Measurements from ENCODE around the gene SARDH. TPM values are rescaled to one million over a fixed set of nuclear protein-coding genes. Genes with fewer than 3 reads are reported as not detected.

The SARDH gene
- total and polyA plus RNA-seq, 2 donors (not counting 1 experiment from before 2014, with no cell fraction given): 2.5 to 4.8 TPM

GRCh38 chr9:133659516-133659915 is 78.6 kb downstream of the SARDH start:
- Histone ChIP-seq H3K27me3 (ENCODE audit: control insufficient read depth, insufficient read depth, low read length) (no peaks in the 10 kb centered on the region), H3K4me2 (ENCODE audit: extremely low read depth, insufficient read depth, low read length) (no peak overlapping the region), H2AFZ (ENCODE audit: low read length) (no peak overlapping the region), H4K20me1 (ENCODE audit: control insufficient read depth, extremely low read depth, insufficient read depth, low read length) (no peaks in the 10 kb centered on the region), H3K79me2 (ENCODE audit: control insufficient read depth, insufficient read depth, low read length) (no peaks in the 10 kb centered on the region), H3K4me3 (replicated peaks in 1 of 4; ENCODE audit: control extremely low read depth in 1 of 4, insufficient read depth in 1 of 4, low read depth in 3 of 4, low read length in 4 of 4) (no peak overlapping the region), H3K9me3 (ENCODE audit: control insufficient read depth, insufficient read depth, low read depth, low read length) (no peaks in the 10 kb centered on the region), H3K9ac (ENCODE audit: insufficient read depth, low read length) (no peak overlapping the region), H3K36me3 (ENCODE audit: control insufficient read depth, insufficient read depth, low read length) (no peaks in the 10 kb centered on the region), H3K27ac (ENCODE audit: insufficient read depth, low read length) (no peak overlapping the region), H3K4me1 (ENCODE audit: control insufficient read depth, extremely low read depth, insufficient read depth, low read length) (no peaks in the 10 kb centered on the region)
- DNase-seq (ENCODE audit: low read depth in 2 of 2): no peak
- TF ChIP-seq EZH2 (IDR thresholded peaks at IDR 0.05; ENCODE audit: low read length, missing control alignments): no peak
- TF ChIP-seq, protein P1, sequence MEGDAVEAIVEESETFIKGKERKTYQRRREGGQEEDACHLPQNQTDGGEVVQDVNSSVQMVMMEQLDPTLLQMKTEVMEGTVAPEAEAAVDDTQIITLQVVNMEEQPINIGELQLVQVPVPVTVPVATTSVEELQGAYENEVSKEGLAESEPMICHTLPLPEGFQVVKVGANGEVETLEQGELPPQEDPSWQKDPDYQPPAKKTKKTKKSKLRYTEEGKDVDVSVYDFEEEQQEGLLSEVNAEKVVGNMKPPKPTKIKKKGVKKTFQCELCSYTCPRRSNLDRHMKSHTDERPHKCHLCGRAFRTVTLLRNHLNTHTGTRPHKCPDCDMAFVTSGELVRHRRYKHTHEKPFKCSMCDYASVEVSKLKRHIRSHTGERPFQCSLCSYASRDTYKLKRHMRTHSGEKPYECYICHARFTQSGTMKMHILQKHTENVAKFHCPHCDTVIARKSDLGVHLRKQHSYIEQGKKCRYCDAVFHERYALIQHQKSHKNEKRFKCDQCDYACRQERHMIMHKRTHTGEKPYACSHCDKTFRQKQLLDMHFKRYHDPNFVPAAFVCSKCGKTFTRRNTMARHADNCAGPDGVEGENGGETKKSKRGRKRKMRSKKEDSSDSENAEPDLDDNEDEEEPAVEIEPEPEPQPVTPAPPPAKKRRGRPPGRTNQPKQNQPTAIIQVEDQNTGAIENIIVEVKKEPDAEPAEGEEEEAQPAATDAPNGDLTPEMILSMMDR (conservative IDR thresholded peaks at IDR 0.05 in 1 of 2, IDR thresholded peaks at IDR 0.05 in 1 of 2; ENCODE audit: low read depth in 1 of 2, low read length in 2 of 2): no peak

- Histone ChIP-seq H4K20me1 (ENCODE audit: control insufficient read depth, extremely low read depth, insufficient read depth, low read length) (no peaks in the 10 kb centered on the region), H3K9ac (ENCODE audit: insufficient read depth, low read length) (no peak overlapping the region), H3K27me3 (ENCODE audit: control insufficient read depth, insufficient read depth, low read length) (no peaks in the 10 kb centered on the region), H3K4me2 (ENCODE audit: extremely low read depth, insufficient read depth, low read length) (peak overlapping the region; percentile 20), H3K79me2 (ENCODE audit: control insufficient read depth, insufficient read depth, low read length) (no peaks in the 10 kb centered on the region), H3K36me3 (ENCODE audit: control insufficient read depth, insufficient read depth, low read length) (no peaks in the 10 kb centered on the region), H3K27ac (ENCODE audit: insufficient read depth, low read length) (no peak overlapping the region), H3K4me1 (ENCODE audit: control insufficient read depth, extremely low read depth, insufficient read depth, low read length) (no peaks in the 10 kb centered on the region), H3K9me3 (ENCODE audit: control insufficient read depth, insufficient read depth, low read depth, low read length) (no peaks in the 10 kb centered on the region), H3K4me3 (replicated peaks in 1 of 4; ENCODE audit: control extremely low read depth in 1 of 4, insufficient read depth in 1 of 4, low read depth in 3 of 4, low read length in 4 of 4) (peak overlapping the region in 1 of 4 experiments; percentile 11), H2AFZ (ENCODE audit: low read length) (no peak overlapping the region)
- peak; percentile 9 for TF ChIP-seq EZH2 (IDR thresholded peaks at IDR 0.05; ENCODE audit: low read length, missing control alignments)
- TF ChIP-seq, protein P1 (conservative IDR thresholded peaks at IDR 0.05 in 1 of 2, IDR thresholded peaks at IDR 0.05 in 1 of 2; ENCODE audit: low read depth in 1 of 2, low read length in 2 of 2): no peak
- peak; percentile 8 to 58 for DNase-seq (ENCODE audit: low read depth in 2 of 2)
Observed at GRCh38 chr9:133658442-133659431, 79.4 kb downstream of the SARDH start.

- no peaks in the 10 kb centered on the region for H3K9me3 ChIP-seq (ENCODE audit: control insufficient read depth, insufficient read depth, low read depth, low read length)
- H3K4me3 ChIP-seq (replicated peaks in 1 of 4; ENCODE audit: control extremely low read depth in 1 of 4, insufficient read depth in 1 of 4, low read depth in 3 of 4, low read length in 4 of 4): no peak overlapping the region
- H3K4me2 ChIP-seq (ENCODE audit: extremely low read depth, insufficient read depth, low read length): no peak overlapping the region
- H2AFZ ChIP-seq (ENCODE audit: low read length): no peak overlapping the region
- no peaks in the 10 kb centered on the region for H3K27me3 ChIP-seq (ENCODE audit: control insufficient read depth, insufficient read depth, low read length)
- no peak overlapping the region for H3K27ac ChIP-seq (ENCODE audit: insufficient read depth, low read length)
- no peaks in the 10 kb centered on the region for H3K79me2 ChIP-seq (ENCODE audit: control insufficient read depth, insufficient read depth, low read length)
- H4K20me1 ChIP-seq (ENCODE audit: control insufficient read depth, extremely low read depth, insufficient read depth, low read length): no peaks in the 10 kb centered on the region
- no peak overlapping the region for H3K9ac ChIP-seq (ENCODE audit: insufficient read depth, low read length)
- H3K4me1 ChIP-seq (ENCODE audit: control insufficient read depth, extremely low read depth, insufficient read depth, low read length): no peaks in the 10 kb centered on the region
- DNase-seq (ENCODE audit: low read depth in 2 of 2): peak in 1 of 2 donors; percentile 18
- H3K36me3 ChIP-seq (ENCODE audit: control insufficient read depth, insufficient read depth, low read length): no peaks in the 10 kb centered on the region
- TF ChIP-seq, protein P1 (conservative IDR thresholded peaks at IDR 0.05 in 1 of 2, IDR thresholded peaks at IDR 0.05 in 1 of 2; ENCODE audit: low read depth in 1 of 2, low read length in 2 of 2): no peak
- TF ChIP-seq EZH2 (IDR thresholded peaks at IDR 0.05; ENCODE audit: low read length, missing control alignments): no peak
Observed at GRCh38 chr9:133657120-133657661, 81.0 kb downstream of the SARDH start.

All from fibroblast of lung (primary cell).